Measurements from ENCODE around the gene PDCD1.

DNA sequence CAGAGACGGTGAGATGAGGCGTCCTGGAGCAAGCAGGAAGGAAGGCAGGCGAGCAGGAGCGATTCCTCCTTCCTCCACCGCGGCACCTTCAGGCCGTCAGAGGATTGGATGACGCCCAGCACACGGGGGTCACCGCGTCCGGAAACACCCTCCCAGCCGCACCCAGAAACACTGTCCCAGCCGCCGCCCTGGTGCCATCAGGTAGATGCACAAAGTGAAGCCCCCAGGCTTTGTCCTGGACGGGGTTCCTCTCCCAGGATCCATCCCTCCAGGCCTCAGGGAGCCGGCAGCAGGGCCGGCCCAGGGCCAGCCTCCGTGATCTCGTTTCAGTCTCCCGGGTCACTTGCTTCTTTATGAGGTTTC, 42.3 kb upstream of the PDCD1 start:
- no peak for TF ChIP-seq CTCF (IDR thresholded peaks at IDR 0.05)
- no peak for TF ChIP-seq POLR2A (IDR thresholded peaks at IDR 0.05)
- no peak for TF ChIP-seq EP300 (IDR thresholded peaks at IDR 0.05)
- TF ChIP-seq POLR2AphosphoS5 (IDR thresholded peaks at IDR 0.05), result no peak

Measured in upper lobe of left lung (tissue), 4 donors.